ENCODE measurements around the gene R3HDM2.
A peak's percentile ranks its signal among the peaks of the same experiment; 100 is the strongest.

Gene R3HDM2

GRCh38 chr12:57261428-57261865 lies 169.4 kb downstream of the R3HDM2 start:
- DNase-seq = no peak

GRCh38 chr12:57260366-57260765 lies 170.5 kb downstream of the R3HDM2 start:
- DNase-seq = no peak

- no peak for DNase-seq
Observed at GRCh38 chr12:57258977-57259970, 171.6 kb downstream of the R3HDM2 start.

GRCh38 chr12:57255916-57256315 lies 174.9 kb downstream of the R3HDM2 start:
- DNase-seq = no peak

GRCh38 chr12:57254506-57255280 lies 176.2 kb downstream of the R3HDM2 start:
- DNase-seq = no peak

- DNase-seq = no peak
Observed at GRCh38 chr12:57250956-57251355, 179.9 kb downstream of the R3HDM2 start, which contains the start of gene STAC3. Gene STAC3, minus strand, starts transcription at chr12:57251187. Its CDS starts 1,551 bp downstream, at chr12:57249636.

GRCh38 chr12:57250541-57250940 lies 180.3 kb downstream of the R3HDM2 start:
- no peak for DNase-seq

GRCh38 chr12:57248934-57249742 lies 181.7 kb downstream of the R3HDM2 start:
- DNase-seq = no peak

GRCh38 chr12:57247041-57247440 lies 183.8 kb downstream of the R3HDM2 start:
- no peak for DNase-seq

- DNase-seq = no peak
Observed at GRCh38 chr12:57244312-57244696, 186.5 kb downstream of the R3HDM2 start.

GRCh38 chr12:57243521-57244311 lies 187.1 kb downstream of the R3HDM2 start:
- DNase-seq = peak; percentile 84

GRCh38 chr12:57242691-57243454 lies 188.0 kb downstream of the R3HDM2 start:
- peak; percentile 71 for DNase-seq

GRCh38 chr12:57242329-57242690 lies 188.5 kb downstream of the R3HDM2 start:
- DNase-seq = no peak

- DNase-seq = no peak
Observed at GRCh38 chr12:57241402-57242310, 189.2 kb downstream of the R3HDM2 start.

GRCh38 chr12:57240926-57241401 lies 189.9 kb downstream of the R3HDM2 start:
- no peak for DNase-seq

- DNase-seq = peak; percentile 70
Observed at GRCh38 chr12:57240066-57240921, 190.5 kb downstream of the R3HDM2 start.

- DNase-seq = no peak
Observed at GRCh38 chr12:57239587-57240065, 191.2 kb downstream of the R3HDM2 start.

GRCh38 chr12:57238854-57239554 lies 191.8 kb downstream of the R3HDM2 start:
- peak; percentile 89 for DNase-seq
